MCF 10A (cell line): ENCODE results near the gene CDIP1. TPM values are rescaled to one million over a fixed set of nuclear protein-coding genes. Genes with fewer than 3 reads are reported as not detected.

Experiments
- BruUV-seq: library from RNA; stranded (reverse); fragments of 400-500 nt; replicated peaks from 2 replicates; lab custom pipeline; 2021; lab: Mats Ljungman, UMichigan
- CTCF ChIA-PET: fragments of 300-600 bp; sonication (Branson Sonifier 250); formaldehyde crosslinking; extraction: SDS; loops from one replicate; lab custom pipeline; 2021; ENCODE audit warnings: antibody characterized with exemption, inconsistent platforms; lab: Yijun Ruan, JAX
- POLR2A ChIA-PET: fragments of 300-600, 350-650 bp; sonication (Branson Sonifier 250); formaldehyde crosslinking; extraction: SDS; loops from one replicate; lab custom pipeline; 2020; ENCODE audit warnings: antibody characterized with exemption, inconsistent platforms; lab: Yijun Ruan, JAX
- DNase-seq: peaks from one replicate; pipeline ENCODE4 v3.0.0-alpha.2; 2018; ENCODE audit not compliant: unreplicated experiment
- H3K27ac Mint-ChIP-seq: one replicate; pipeline ENCODE4 v1.8.0; 2022; ENCODE audit warnings: mild to moderate bottlenecking, low read depth, mixed read lengths; ENCODE audit not compliant: unreplicated experiment
- H3K27me3 Mint-ChIP-seq: one replicate; pipeline ENCODE4 v1.8.0; 2022; ENCODE audit warnings: mixed read lengths; ENCODE audit not compliant: insufficient read depth, unreplicated experiment
- H3K36me3 Mint-ChIP-seq: one replicate; pipeline ENCODE4 v1.8.0; 2022; ENCODE audit warnings: mild to moderate bottlenecking, moderate library complexity, mixed read lengths; ENCODE audit not compliant: insufficient read depth, unreplicated experiment
- H3K4me1 Mint-ChIP-seq: one replicate; pipeline ENCODE4 v1.8.0; 2022; ENCODE audit warnings: mixed read lengths; ENCODE audit not compliant: insufficient read depth, unreplicated experiment
- H3K4me3 Mint-ChIP-seq: one replicate; pipeline ENCODE4 v1.8.0; 2022; ENCODE audit warnings: mild to moderate bottlenecking, moderate library complexity, mixed read lengths; ENCODE audit not compliant: unreplicated experiment
- H3K9me3 Mint-ChIP-seq: one replicate; pipeline ENCODE4 v1.8.0; 2022; ENCODE audit warnings: mixed read lengths; ENCODE audit not compliant: unreplicated experiment
- CTCF ChIP-seq: fragments of 200-600 bp; IDR thresholded peaks from one replicate; pipeline ENCODE4 v1.8.0; 2022; ENCODE audit warnings: antibody characterized with exemption, mild to moderate bottlenecking; ENCODE audit not compliant: unreplicated experiment
- intact Hi-C: fragments of 100-400 bp; cut with micrococcal nuclease; formaldehyde crosslinking; loops from 2 replicates; pipeline ENCODE4 v1.14.1; 2022
- total RNA-seq: library from RNA; stranded (reverse); gene quantifications from 2 replicates; pipeline ENCODE4 v1.2.3, GENCODE V29; 2022

The CDIP1 gene
- total RNA-seq, 1 experiment from 2014 or later: 6.0 TPM

- ChIA-PET CTCF (interaction anchor here (0.8 kb wide), 1 partner anchor 14 kb away, joined by 3 read pairs; no protein-coding TSS in a partner anchor), POLR2A (no interaction called here)
- BruUV-seq: no TSS peak
- no peak overlapping the region for H3K27ac Mint-ChIP-seq
- no peaks in the 10 kb centered on the region for H3K4me1 Mint-ChIP-seq
- no peaks in the 10 kb centered on the region for H3K9me3 Mint-ChIP-seq
- TF ChIP-seq CTCF: no peak
- H3K36me3 Mint-ChIP-seq: no peaks in the 10 kb centered on the region
- intact Hi-C loops: no loop called here
- no peak overlapping the region for H3K4me3 Mint-ChIP-seq
- H3K27me3 Mint-ChIP-seq: no peaks in the 10 kb centered on the region
- DNase-seq: no peak
These were observed 17.7 kb downstream of the CDIP1 start for GRCh38 chr16:4520913-4521312.

DNA sequence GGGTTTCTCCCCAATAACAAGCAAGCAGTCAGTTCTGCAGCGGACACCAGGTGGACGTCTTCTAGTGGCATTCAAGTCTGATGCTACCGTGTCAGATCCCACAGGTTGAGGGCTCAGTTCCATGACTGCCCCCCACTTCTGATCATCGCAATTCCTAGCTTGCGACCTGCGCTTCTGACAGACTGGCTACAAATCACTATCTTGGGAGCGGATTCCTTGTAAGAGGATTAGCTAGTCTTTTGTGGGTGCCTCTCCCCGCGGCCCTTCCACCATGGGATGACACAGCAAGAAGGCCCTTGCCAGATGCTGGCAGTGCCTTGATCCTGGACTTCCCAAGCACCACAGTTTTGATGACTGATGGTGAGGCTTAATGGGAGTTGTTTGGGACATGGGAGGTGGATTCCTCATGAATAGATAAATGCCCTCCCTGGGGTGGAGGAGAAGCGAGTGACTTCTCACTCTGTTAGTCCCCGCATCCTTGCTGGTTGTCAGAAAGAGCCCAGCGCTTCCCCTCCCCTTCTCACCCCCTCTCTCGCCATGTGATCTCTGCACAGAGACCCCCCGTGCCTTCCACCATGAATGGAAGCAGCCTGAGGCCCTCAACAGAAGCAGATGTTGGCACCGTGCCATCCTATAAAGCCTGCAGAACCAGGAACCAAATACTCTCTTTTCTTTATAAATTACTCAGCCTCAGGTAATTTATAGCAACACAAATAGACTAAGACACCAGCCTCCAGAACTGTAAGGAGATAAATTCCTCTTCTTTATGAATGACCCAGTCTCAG lies 19.1 kb downstream of the CDIP1 start:
- Mint-ChIP-seq H3K36me3 (no peaks in the 10 kb centered on the region), H3K27me3 (no peaks in the 10 kb centered on the region), H3K9me3 (no peaks in the 10 kb centered on the region), H3K27ac (no peak overlapping the region), H3K4me1 (no peaks in the 10 kb centered on the region), H3K4me3 (no peak overlapping the region)
- ChIA-PET CTCF (interaction anchor here (1.2 to 3.1 kb wide), 6 partner anchors 12 to 105 kb away, joined by 4 to 23 read pairs (median 8); partner anchors contain the start of gene MGRN1), POLR2A (no interaction called here)
- DNase-seq: no peak
- intact Hi-C loops: loop anchor here (5.0 kb wide), 1 partner anchor 438 kb away; the partner anchor contains the start of gene SEC14L5
- no TSS peak for BruUV-seq
- no peak for TF ChIP-seq CTCF

DNA sequence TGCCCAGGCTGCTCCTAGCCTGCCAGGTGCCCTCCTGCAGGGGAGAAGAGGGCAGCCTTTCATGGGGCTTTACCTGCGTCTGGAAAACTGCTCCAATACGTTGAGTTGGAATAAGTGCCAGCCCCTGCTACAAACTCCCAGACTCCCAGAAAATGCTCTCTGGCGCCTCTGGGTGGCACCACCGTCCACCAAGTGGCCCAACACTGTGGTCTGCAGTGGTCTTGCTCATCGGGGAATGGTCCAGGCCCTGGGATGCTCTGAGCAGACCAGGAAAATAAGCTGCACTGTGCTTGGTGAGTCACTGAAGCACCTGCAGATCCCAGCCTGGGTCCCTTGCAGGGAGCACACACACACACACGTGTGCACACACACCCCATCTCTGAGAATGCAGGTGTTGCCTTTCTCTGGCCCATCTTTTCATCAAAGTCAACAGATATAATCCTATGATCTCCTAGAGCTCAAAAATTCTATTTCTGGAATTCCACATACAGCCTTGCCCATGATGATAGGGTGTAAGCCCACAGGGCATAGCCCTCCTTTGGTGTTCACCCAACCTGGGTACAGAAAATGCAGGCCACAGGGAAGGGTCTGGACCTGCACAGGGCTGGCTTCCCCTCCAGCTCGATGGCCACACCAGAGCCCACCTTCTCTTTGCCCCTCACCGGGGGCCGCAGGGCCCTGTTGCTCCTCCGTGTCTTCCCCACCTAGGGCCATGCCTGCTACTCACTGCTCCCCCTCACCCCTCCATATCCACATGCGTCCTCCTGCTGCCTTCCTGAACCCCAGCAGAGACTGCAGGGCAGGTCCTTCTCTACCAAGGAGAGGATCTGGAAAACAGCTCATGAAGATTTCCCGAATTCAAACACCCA lies 20.5 kb downstream of the CDIP1 start:
- Mint-ChIP-seq H3K27ac (no peak overlapping the region), H3K27me3 (no peaks in the 10 kb centered on the region)

More for the DNA sequence above, 20.5 kb downstream of the CDIP1 start:
- ChIA-PET POLR2A (interaction anchor here (0.6 kb wide), 1 partner anchor 43 kb away, joined by 3 read pairs; no protein-coding TSS in a partner anchor), CTCF (interaction anchor here (0.6 to 3.1 kb wide), 19 partner anchors 8 to 135 kb away, joined by 3 to 23 read pairs (median 4); partner anchors contain the start of gene MGRN1)
- intact Hi-C loops: loop anchor here (1.0 to 5.0 kb wide), 2 partner anchors 67 to 439 kb away; partner anchors contain the start of gene SEC14L5
- BruUV-seq: no TSS peak
- H3K4me3 Mint-ChIP-seq: no peak overlapping the region
- no peaks in the 10 kb centered on the region for H3K4me1 Mint-ChIP-seq
- peak; percentile 73 for TF ChIP-seq CTCF
- DNase-seq: peak; percentile 38
- peaks cover 8% of the 10 kb centered on the region for H3K36me3 Mint-ChIP-seq
- H3K9me3 Mint-ChIP-seq: no peaks in the 10 kb centered on the region
